ENCODE measurements around the gene TNIP2.
"Not testable (repeated sequence)": the region's sequence is repeated elsewhere in the genome, so short reads cannot be mapped to it uniquely, and the experiment has no call there.

The TNIP2 gene

GRCh38 chr4:2767046-2767704 lies 11.0 kb upstream of the TNIP2 start:
- no peak overlapping the region for H3K4me3 ChIP-seq (replicated peaks; ENCODE audit: low read depth, low read length)
- DNase-seq (ENCODE audit: low read depth), result no peak
- TF ChIP-seq CTCF (IDR thresholded peaks at IDR 0.05; ENCODE audit: low read length, missing control alignments), result no peak

GRCh38 chr4:2765832-2766526 lies 9.8 kb upstream of the TNIP2 start:
- no peak for DNase-seq (ENCODE audit: low read depth)
- H3K4me3 ChIP-seq (replicated peaks; ENCODE audit: low read depth, low read length), result no peak overlapping the region
- no peak for TF ChIP-seq CTCF (IDR thresholded peaks at IDR 0.05; ENCODE audit: low read length, missing control alignments)

DNA sequence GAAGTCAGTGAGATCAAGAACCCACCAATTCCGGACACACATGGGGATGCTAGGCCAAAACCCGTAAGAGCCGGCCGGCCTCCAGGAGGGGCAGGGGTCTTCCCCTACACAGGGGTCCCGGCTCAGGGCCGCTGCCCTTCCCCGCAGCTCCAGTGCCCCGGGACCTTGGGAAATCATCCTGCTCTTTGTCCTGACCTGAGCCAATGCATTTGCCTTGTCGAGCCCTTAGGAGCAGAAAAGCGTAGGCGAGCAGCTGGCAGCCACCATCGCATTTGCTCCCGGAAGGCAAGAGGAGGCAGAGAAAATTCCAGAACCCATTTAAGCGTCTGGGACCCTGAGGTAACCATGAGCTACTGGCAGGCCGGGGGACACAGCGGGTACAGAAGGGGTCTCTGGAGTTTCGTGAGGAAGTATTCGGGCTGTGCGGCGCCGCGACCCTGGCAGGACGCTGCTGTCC lies 7.4 kb upstream of the TNIP2 start:
- DNase-seq (ENCODE audit: low read depth), result no peak
- no peak for TF ChIP-seq CTCF (IDR thresholded peaks at IDR 0.05; ENCODE audit: low read length, missing control alignments)
- H3K4me3 ChIP-seq (replicated peaks; ENCODE audit: low read depth, low read length), result peak overlapping the region; percentile 53

DNA sequence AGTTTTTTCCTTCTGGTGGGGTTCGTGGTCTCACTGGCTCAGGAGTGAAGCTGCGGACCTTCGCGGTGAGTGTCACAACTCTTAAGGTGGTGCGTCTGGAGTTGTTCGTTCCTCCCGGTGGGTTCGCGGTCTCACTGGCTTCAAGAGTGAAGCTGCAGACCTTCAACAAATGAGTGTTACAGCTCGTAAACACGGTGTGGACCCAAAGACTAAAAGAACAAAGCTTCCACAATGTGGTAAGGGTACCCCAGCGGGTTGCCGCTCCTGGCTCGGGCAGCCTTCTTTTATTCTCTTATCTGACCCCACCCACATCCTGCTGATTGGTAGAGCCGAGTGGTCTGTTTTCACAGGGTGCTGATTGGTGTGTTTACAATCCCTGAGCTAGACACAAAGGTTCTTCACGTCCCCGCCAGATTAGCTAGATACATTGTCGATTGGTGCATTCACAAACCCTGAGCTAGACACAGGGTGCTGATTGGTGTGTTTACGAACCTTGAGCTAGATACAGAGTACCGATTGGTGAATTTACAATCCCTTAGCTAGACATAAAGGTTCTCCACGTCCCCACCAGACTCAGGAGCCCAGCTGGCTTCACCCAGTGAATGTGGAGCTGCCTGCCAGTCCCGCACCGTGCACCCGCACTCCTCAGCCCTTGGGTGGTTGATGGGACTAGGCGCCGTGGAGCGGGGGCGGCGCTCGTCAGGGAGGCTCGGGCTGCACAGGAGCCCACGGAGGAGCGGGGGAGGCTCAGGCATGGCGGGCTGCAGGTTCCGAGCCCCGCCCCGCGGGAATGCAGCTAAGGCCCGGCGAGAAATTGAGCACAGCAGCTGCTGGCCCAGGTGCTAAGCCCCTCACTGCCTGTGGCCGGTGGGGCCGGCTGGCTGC lies 6.6 kb upstream of the TNIP2 start:
- not testable (repeated sequence) for DNase-seq (ENCODE audit: low read depth); H3K4me3 ChIP-seq (replicated peaks; ENCODE audit: low read depth, low read length)

DNA sequence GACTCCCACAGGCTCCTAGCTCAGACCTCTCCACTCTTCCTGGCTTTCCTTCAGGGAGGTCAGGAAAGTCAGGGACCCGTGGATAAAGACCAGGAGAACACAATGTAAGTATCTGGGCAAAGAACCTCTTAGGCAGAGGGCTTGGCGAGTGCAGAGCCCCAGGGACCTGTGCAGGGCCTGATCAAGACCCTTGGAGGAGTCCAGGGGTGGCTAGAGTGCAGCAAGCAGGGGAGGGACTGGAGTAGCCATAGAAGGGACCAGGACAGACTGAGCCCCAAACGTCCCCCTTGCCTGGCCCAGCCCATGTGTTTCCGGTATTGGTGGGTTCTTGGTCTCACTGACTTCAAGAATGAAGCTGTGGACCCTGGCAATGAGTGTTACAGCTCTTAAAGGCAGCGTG lies 5.9 kb upstream of the TNIP2 start:
- no peak overlapping the region for H3K4me3 ChIP-seq (replicated peaks; ENCODE audit: low read depth, low read length)
- TF ChIP-seq CTCF (IDR thresholded peaks at IDR 0.05; ENCODE audit: low read length, missing control alignments), result no peak
- DNase-seq (ENCODE audit: low read depth), result no peak

DNA sequence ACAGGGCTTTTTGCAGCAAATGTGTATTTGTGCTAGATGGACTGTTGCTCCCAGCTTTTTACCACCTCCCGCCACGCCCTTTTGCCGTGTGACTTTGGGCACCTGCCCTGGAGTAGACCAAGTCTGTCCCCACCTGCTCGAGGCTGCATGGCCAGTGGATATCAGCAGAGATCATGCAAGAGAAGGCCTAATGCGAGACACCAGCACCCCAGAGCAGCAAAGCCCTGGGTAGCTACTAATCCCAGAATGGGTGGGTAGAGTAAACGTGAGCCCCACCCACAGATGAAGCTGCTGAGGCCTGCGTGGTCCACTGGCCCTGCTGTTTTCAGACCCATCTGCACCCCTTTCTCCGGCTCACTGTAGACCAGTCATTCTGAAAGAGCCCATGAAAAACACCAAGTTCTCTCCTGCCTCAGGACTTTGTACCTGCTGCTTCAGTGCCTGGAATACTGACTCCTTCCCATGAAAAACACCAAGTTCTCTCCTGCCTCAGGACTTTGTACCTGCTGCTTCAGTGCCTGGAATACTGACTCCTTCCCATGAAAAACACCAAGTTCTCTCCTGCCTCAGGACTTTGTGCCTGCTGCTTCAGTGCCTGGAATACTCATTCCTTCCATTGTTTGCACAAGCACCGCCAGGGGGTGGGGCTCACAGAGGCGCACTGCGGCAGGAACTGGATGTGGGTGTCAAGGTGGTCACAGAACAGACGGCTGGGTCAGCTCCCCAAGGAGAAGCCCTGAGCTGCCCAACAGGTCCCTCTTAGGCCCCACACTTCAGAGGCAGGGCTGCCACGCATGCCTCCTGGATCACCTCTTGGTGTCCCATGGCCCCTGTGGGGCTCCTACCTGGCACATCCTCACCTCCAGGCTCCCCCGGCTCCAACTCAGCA lies 5.1 kb upstream of the TNIP2 start:
- peak; percentile 6 for TF ChIP-seq CTCF (IDR thresholded peaks at IDR 0.05; ENCODE audit: low read length, missing control alignments)
- peak; percentile 27 for DNase-seq (ENCODE audit: low read depth)
- H3K4me3 ChIP-seq (replicated peaks; ENCODE audit: low read depth, low read length), result no peak overlapping the region

All from fibroblast of pulmonary artery (primary cell).